SIG-M5 treated with dmso at 0.1 percent for 504 hours (cell line): Measurements from ENCODE around the gene PASK.

Experiments
- DNase-seq: peaks from one replicate; lab custom pipeline; 2025; ENCODE audit not compliant: unreplicated experiment; lab: John Stamatoyannopoulos, UW

PASK gene

GRCh38 chr2:241129086-241129871 is 20.0 kb downstream of the PASK start:
- no peak for DNase-seq

GRCh38 chr2:241128266-241128665 is 21.0 kb downstream of the PASK start:
- DNase-seq = no peak

- no peak for DNase-seq
These were observed 22.5 kb downstream of the PASK start for GRCh38 chr2:241126771-241127202.

- DNase-seq = no peak
These were observed 23.1 kb downstream of the PASK start for GRCh38 chr2:241126201-241126611.

GRCh38 chr2:241125626-241126025 is 23.6 kb downstream of the PASK start:
- DNase-seq = no peak

GRCh38 chr2:241123816-241124536 is 25.3 kb downstream of the PASK start:
- DNase-seq = no peak

- DNase-seq = no peak
These were observed 26.8 kb downstream of the PASK start for GRCh38 chr2:241122376-241123002.

GRCh38 chr2:241121008-241121407 is 28.3 kb downstream of the PASK start:
- DNase-seq = no peak

- DNase-seq = no peak
These were observed 28.8 kb downstream of the PASK start for GRCh38 chr2:241120440-241120839.

GRCh38 chr2:241118737-241119505 is 30.4 kb downstream of the PASK start:
- no peak for DNase-seq

- DNase-seq = no peak
These were observed 32.4 kb downstream of the PASK start for GRCh38 chr2:241116606-241117560.

GRCh38 chr2:241115361-241115760 is 33.9 kb downstream of the PASK start:
- no peak for DNase-seq

- no peak for DNase-seq
These were observed 34.4 kb downstream of the PASK start for GRCh38 chr2:241114836-241115235.

- DNase-seq = no peak
These were observed 36.7 kb downstream of the PASK start for GRCh38 chr2:241112592-241112991.

- DNase-seq = no peak
These were observed 37.2 kb downstream of the PASK start for GRCh38 chr2:241112046-241112445.

GRCh38 chr2:241111440-241111805 is 37.8 kb downstream of the PASK start:
- no peak for DNase-seq

- DNase-seq = no peak
These were observed 38.4 kb downstream of the PASK start for GRCh38 chr2:241110607-241111439.

GRCh38 chr2:241110089-241110606 is 39.1 kb downstream of the PASK start:
- no peak for DNase-seq
